SU-DHL-6 (cell line): ENCODE measurements around the gene LOXL4.

Experiments
- H2AFZ ChIP-seq: fragments of 200-600 bp; sonication (generic); 2 replicates; pipeline ENCODE4 v1.6.1; 2014; ENCODE audit warnings: low read depth, mild to moderate bottlenecking, moderate library complexity, mixed read lengths, antibody characterized with exemption, low read length; ENCODE audit not compliant: severe bottlenecking
- H3F3A ChIP-seq: fragments of 200-600 bp; shearing (Covaris generic); 2 replicates; pipeline ENCODE4 v1.6.0; 2016; ENCODE audit warnings: antibody characterized with exemption, mild to moderate bottlenecking; ENCODE audit not compliant: insufficient read depth
- H3K27ac ChIP-seq: fragments of 200-600 bp; sonication (generic); 2 replicates; pipeline ENCODE4 v1.5.1; 2016; ENCODE audit warnings: low read depth, mild to moderate bottlenecking, low read length, moderate library complexity, mixed read lengths
- H3K27me3 ChIP-seq: fragments of 200-600 bp; sonication (generic), shearing (Covaris generic); 2 replicates; pipeline ENCODE4 v1.6.0; 2014; ENCODE audit warnings: mild to moderate bottlenecking, low read length
- H3K36me3 ChIP-seq: fragments of 200-600 bp; sonication (generic); 2 replicates; pipeline ENCODE4 v1.6.1; 2014; ENCODE audit warnings: mild to moderate bottlenecking, low read length, mixed read lengths
- H3K4me2 ChIP-seq: fragments of 300-600, 200-600 bp; shearing (Covaris generic), sonication (generic); 2 replicates; pipeline ENCODE4 v1.6.0; 2014; ENCODE audit warnings: low read length, low read depth, mild to moderate bottlenecking; ENCODE audit not compliant: poor library complexity, severe bottlenecking
- H3K4me3 ChIP-seq: fragments of 200-600 bp; sonication (generic); 2 replicates; pipeline ENCODE4 v1.5.1; 2014; ENCODE audit warnings: antibody characterized with exemption, low read length, mild to moderate bottlenecking, mixed read lengths; ENCODE audit not compliant: insufficient read depth, poor library complexity, severe bottlenecking
- H3K79me2 ChIP-seq: fragments of 200-600 bp; sonication (generic); 2 replicates; pipeline ENCODE4 v1.6.1; 2014; ENCODE audit warnings: mild to moderate bottlenecking, low read length, moderate library complexity; ENCODE audit not compliant: insufficient read depth
- H3K9ac ChIP-seq: fragments of 200-600 bp; sonication (generic); 2 replicates; pipeline ENCODE4 v1.7.0; 2014; ENCODE audit warnings: mild to moderate bottlenecking, low read length
- H3K9me2 ChIP-seq: fragments of 200-600 bp; sonication (generic); replicated peaks from 2 replicates; pipeline ENCODE4 v1.6.1; 2014; ENCODE audit warnings: low read length; ENCODE audit not compliant: insufficient read depth
- H3K9me3 ChIP-seq: fragments of 200-600 bp; sonication (generic); 2 replicates; pipeline ENCODE4 v1.6.1; 2014; ENCODE audit warnings: low read length, mixed read lengths; ENCODE audit not compliant: insufficient read depth
- H4K20me1 ChIP-seq: fragments of 200-600 bp; sonication (generic); 2 replicates; pipeline ENCODE4 v1.6.1; 2014; ENCODE audit warnings: low read depth, mild to moderate bottlenecking, antibody characterized with exemption, low read length, moderate library complexity, mixed read lengths
- EZH2phosphoT487 ChIP-seq: fragments of 200-600 bp; sonication (generic), shearing (Covaris generic); conservative IDR thresholded peaks from 2 replicates; pipeline ENCODE4 v1.6.1; 2018; ENCODE audit warnings: mild to moderate bottlenecking, antibody characterized with exemption, low read length, moderate library complexity, mixed read lengths
- TF ChIP-seq, protein P1 (sequence below): fragments of 200-600 bp; sonication (generic); IDR thresholded peaks from one replicate; pipeline ENCODE4 v1.5.1; 2017; ENCODE audit warnings: antibody characterized with exemption, mild to moderate bottlenecking, low read length, moderate library complexity; ENCODE audit not compliant: insufficient read depth, poor library complexity, severe bottlenecking

LOXL4 gene

DNA sequence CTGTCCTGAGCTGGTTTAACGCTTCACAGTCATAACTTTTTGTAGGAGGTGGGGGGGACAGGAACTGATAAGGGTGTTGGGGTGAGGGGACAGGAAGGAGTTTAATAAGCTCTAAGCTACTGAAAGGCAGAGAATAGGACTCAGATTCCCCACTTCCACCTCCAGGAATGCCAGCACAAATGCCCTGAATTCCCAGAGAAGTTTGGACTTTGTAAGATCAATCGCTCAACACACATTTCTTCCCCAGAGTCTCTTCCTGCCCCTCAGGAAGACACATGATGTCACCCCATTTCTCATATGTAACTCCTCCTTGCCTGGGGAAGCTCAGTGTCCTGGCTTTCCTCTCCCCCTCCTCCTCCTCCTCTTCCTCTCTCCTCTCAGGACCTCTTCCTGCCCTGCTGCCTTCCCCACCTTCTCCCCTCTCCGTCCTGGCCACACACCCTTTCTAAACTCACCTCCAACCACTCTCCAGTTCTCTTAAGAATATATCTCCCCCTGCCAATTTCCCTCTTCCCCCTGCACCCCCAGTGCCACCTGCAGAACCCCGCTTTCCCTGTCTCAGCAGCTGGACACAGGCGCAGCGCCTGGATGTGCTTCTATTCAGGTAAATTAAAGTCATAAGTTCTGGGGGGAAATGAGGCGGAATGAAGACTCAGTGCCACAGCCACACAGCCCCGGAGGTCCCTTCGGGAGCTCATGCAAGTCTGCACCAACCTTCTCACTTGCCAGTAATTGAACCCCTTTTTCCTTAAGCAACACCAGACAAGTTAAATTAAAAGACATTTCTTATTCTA is 5.3 kb upstream of the LOXL4 start:
- Histone ChIP-seq H3K9ac (no peak overlapping the region), H3K4me2 (no peak overlapping the region), H3K9me3 (no peaks in the 10 kb centered on the region), H3K9me2 (no peaks in the 10 kb centered on the region), H3K79me2 (no peaks in the 10 kb centered on the region), H3K27ac (no peak overlapping the region), H3F3A (no peaks in the 10 kb centered on the region), H4K20me1 (no peaks in the 10 kb centered on the region), H2AFZ (no peak overlapping the region), H3K36me3 (no peaks in the 10 kb centered on the region), H3K4me3 (no peak overlapping the region), H3K27me3 (no peaks in the 10 kb centered on the region)
- no peak for TF ChIP-seq EZH2phosphoT487
- TF ChIP-seq, protein P1, sequence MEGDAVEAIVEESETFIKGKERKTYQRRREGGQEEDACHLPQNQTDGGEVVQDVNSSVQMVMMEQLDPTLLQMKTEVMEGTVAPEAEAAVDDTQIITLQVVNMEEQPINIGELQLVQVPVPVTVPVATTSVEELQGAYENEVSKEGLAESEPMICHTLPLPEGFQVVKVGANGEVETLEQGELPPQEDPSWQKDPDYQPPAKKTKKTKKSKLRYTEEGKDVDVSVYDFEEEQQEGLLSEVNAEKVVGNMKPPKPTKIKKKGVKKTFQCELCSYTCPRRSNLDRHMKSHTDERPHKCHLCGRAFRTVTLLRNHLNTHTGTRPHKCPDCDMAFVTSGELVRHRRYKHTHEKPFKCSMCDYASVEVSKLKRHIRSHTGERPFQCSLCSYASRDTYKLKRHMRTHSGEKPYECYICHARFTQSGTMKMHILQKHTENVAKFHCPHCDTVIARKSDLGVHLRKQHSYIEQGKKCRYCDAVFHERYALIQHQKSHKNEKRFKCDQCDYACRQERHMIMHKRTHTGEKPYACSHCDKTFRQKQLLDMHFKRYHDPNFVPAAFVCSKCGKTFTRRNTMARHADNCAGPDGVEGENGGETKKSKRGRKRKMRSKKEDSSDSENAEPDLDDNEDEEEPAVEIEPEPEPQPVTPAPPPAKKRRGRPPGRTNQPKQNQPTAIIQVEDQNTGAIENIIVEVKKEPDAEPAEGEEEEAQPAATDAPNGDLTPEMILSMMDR, result no peak

DNA sequence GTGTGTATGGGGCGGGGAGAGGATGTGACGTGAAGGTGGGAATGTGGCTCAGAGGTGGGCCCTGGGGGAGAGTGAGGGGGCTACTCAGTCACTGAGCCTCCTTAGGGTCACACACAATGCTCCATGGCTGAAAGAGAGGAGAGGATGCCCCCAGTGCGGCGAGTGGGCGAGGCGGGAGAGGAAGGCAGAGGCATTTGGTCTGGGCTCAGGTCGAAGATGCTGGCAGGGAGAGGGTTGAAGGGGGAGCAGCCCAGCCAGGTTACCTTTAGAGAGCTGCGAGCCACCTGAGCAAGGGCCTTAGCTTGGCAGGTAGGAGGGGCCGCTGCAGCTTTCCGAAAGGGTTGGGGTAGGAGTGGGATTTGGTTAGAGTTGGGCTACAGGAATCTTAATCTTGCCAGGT is 4.7 kb upstream of the LOXL4 start:
- Histone ChIP-seq H3K4me3 (no peak overlapping the region), H3K36me3 (no peaks in the 10 kb centered on the region), H3K27ac (no peak overlapping the region), H3K9ac (no peak overlapping the region), H3F3A (no peaks in the 10 kb centered on the region), H3K9me3 (no peaks in the 10 kb centered on the region), H3K79me2 (no peaks in the 10 kb centered on the region), H2AFZ (no peak overlapping the region), H3K4me2 (no peak overlapping the region), H3K27me3 (no peaks in the 10 kb centered on the region), H4K20me1 (no peaks in the 10 kb centered on the region), H3K9me2 (no peaks in the 10 kb centered on the region)
- TF ChIP-seq, protein P1, result no peak
- TF ChIP-seq EZH2phosphoT487, result no peak

DNA sequence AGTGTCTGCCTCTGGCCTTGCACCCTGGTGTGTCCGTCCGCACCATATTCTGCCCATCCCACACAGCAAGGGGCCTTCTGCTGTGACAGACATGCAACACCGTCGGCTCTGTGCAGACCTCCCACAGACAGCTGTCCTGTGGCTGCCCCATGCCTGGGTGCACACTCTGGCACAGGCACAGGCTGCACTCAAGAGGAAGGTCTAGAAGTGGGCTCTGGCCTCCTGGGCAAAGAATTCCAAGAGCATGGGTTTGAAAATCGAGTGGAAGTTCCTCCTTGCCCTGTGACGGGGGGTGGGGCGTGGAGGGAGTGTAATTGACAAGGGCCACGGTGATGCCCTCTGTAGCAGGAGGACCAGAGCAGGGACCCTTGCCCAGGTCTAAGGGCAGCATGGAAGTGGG is 4.3 kb upstream of the LOXL4 start:
- Histone ChIP-seq H3K9me2 (no peaks in the 10 kb centered on the region), H3K27me3 (no peaks in the 10 kb centered on the region), H3K36me3 (no peaks in the 10 kb centered on the region), H4K20me1 (no peaks in the 10 kb centered on the region), H3K9me3 (no peaks in the 10 kb centered on the region), H2AFZ (no peak overlapping the region), H3K4me2 (no peak overlapping the region), H3K27ac (no peak overlapping the region), H3F3A (no peaks in the 10 kb centered on the region), H3K9ac (no peak overlapping the region), H3K4me3 (no peak overlapping the region), H3K79me2 (no peaks in the 10 kb centered on the region)
- TF ChIP-seq EZH2phosphoT487, result no peak
- TF ChIP-seq, protein P1, result no peak
